HEK293 (cell line): Measurements from ENCODE around the gene OPALIN.

Source experiments
- GFI1B ChIP-seq: fragments of 450-650 bp; formaldehyde crosslinking; IDR thresholded peaks from 2 replicates; pipeline ENCODE4 v1.5.1; 2016; ENCODE audit warnings: missing biosample characterization, missing genetic modification characterization
- HOXD13 ChIP-seq: sonication (generic); formaldehyde crosslinking; IDR thresholded peaks from 2 replicates; pipeline ENCODE4 v1.8.0; 2022; ENCODE audit warnings: missing genetic modification reagents, borderline replicate concordance
- PRDM6 ChIP-seq: fragments of 450-650 bp; formaldehyde crosslinking; IDR thresholded peaks from 2 replicates; pipeline ENCODE4 v1.5.1; 2017; ENCODE audit warnings: missing biosample characterization, missing genetic modification characterization
- SETDB1 ChIP-seq: IDR thresholded peaks from one replicate; pipeline ENCODE4 v1.6.1; 2017; ENCODE audit warnings: mild to moderate bottlenecking, low read length, moderate library complexity, mixed read lengths; ENCODE audit not compliant: insufficient read length
- SP3 ChIP-seq: fragments of 450-650 bp; formaldehyde crosslinking; IDR thresholded peaks from 2 replicates; pipeline ENCODE4 v1.5.1; 2016; ENCODE audit warnings: missing biosample characterization, missing genetic modification characterization
- ZBTB26 ChIP-seq: fragments of 450-650 bp; formaldehyde crosslinking; optimal IDR thresholded peaks from 2 replicates; pipeline ENCODE3; 2016; ENCODE audit warnings: missing biosample characterization, mild to moderate bottlenecking, missing genetic modification characterization
- ZEB2 ChIP-seq: fragments of 450-650 bp; formaldehyde crosslinking; IDR thresholded peaks from 2 replicates; pipeline ENCODE4 v1.5.1; 2016; ENCODE audit warnings: missing biosample characterization, missing genetic modification characterization
- ZIC2 ChIP-seq: fragments of 450-650 bp; formaldehyde crosslinking; IDR thresholded peaks from 2 replicates; pipeline ENCODE4 v1.5.1; 2016; ENCODE audit warnings: missing biosample characterization, missing genetic modification characterization
- ZNF133 ChIP-seq: fragments of 450-650 bp; formaldehyde crosslinking; IDR thresholded peaks from 2 replicates; pipeline ENCODE4 v1.5.1; 2016; ENCODE audit warnings: missing biosample characterization, missing genetic modification characterization
- ZNF24 ChIP-seq: fragments of 450-650 bp; formaldehyde crosslinking; IDR thresholded peaks from 2 replicates; pipeline ENCODE4 v1.5.1; 2016; ENCODE audit warnings: missing biosample characterization, missing genetic modification characterization
- ZNF280C ChIP-seq: fragments of 450-650 bp; formaldehyde crosslinking; IDR thresholded peaks from 2 replicates; pipeline ENCODE4 v1.5.1; 2016; ENCODE audit warnings: missing biosample characterization, missing genetic modification characterization
- ZNF366 ChIP-seq: fragments of 450-650 bp; formaldehyde crosslinking; conservative IDR thresholded peaks from 2 replicates; pipeline ENCODE4 v1.5.1; 2016; ENCODE audit warnings: missing biosample characterization, missing genetic modification characterization
- ZNF37A ChIP-seq: fragments of 450-650 bp; IDR thresholded peaks from 2 replicates; pipeline ENCODE4 v1.5.1; 2018; ENCODE audit warnings: missing biosample characterization, missing genetic modification characterization
- ZNF488 ChIP-seq: fragments of 450-650 bp; formaldehyde crosslinking; IDR thresholded peaks from 2 replicates; pipeline ENCODE4 v1.5.1; 2016; ENCODE audit warnings: missing biosample characterization, missing genetic modification characterization
- ZNF529 ChIP-seq: fragments of 450-650 bp; formaldehyde crosslinking; IDR thresholded peaks from 2 replicates; pipeline ENCODE4 v1.5.1; 2017; ENCODE audit warnings: missing genetic modification characterization, missing biosample characterization; ENCODE audit not compliant: insufficient replicate concordance
- ZNF629 ChIP-seq: fragments of 450-650 bp; formaldehyde crosslinking; IDR thresholded peaks from 2 replicates; pipeline ENCODE4 v1.5.1; 2017; ENCODE audit warnings: missing biosample characterization, missing genetic modification characterization
- ZNF660 ChIP-seq: fragments of 450-650 bp; IDR thresholded peaks from 2 replicates; pipeline ENCODE4 v1.5.1; 2018; ENCODE audit warnings: missing biosample characterization, mild to moderate bottlenecking, missing genetic modification characterization
- ZNF830 ChIP-seq: fragments of 450-650 bp; IDR thresholded peaks from 2 replicates; pipeline ENCODE4 v1.5.0; 2018; ENCODE audit warnings: missing biosample characterization, missing genetic modification characterization, low read depth, mild to moderate bottlenecking, moderate library complexity
- ZSCAN23 ChIP-seq: fragments of 450-650 bp; formaldehyde crosslinking; IDR thresholded peaks from 2 replicates; pipeline ENCODE4 v1.5.1; 2016; ENCODE audit warnings: missing biosample characterization, missing genetic modification characterization
- TF ChIP-seq, protein P1 (sequence below): fragments of 450-650 bp; formaldehyde crosslinking; IDR thresholded peaks from 2 replicates; pipeline ENCODE4 v1.5.1; 2016; ENCODE audit warnings: missing biosample characterization, missing genetic modification characterization
- TF ChIP-seq, protein P2 (sequence below): fragments of 450-650 bp; formaldehyde crosslinking; IDR thresholded peaks from 2 replicates; pipeline ENCODE4 v1.5.1; 2016; ENCODE audit warnings: missing biosample characterization, missing genetic modification characterization
- TF ChIP-seq, protein P3 (sequence below): sonication (generic); formaldehyde crosslinking; IDR thresholded peaks from 2 replicates; pipeline ENCODE4 v1.8.1; 2022; ENCODE audit warnings: mild to moderate bottlenecking, moderate library complexity, missing genetic modification reagents
- TF ChIP-seq, protein P4 (sequence below): fragments of 450-650 bp; formaldehyde crosslinking; IDR thresholded peaks from 2 replicates; pipeline ENCODE4 v1.5.1; 2017; ENCODE audit warnings: missing biosample characterization, missing genetic modification characterization

Gene OPALIN

GRCh38 chr10:96374985-96375830 is 16.4 kb upstream of the OPALIN start (continued):
- no peak for TF ChIP-seq ZNF280C (tag by site-specific recombination)
- TF ChIP-seq PRDM6 (tag by site-specific recombination) = no peak
- no peak for TF ChIP-seq ZNF37A
- no peak for TF ChIP-seq GFI1B
- TF ChIP-seq ZNF660 (tag by site-specific recombination) = peak; percentile 81
- no peak for TF ChIP-seq SETDB1
- TF ChIP-seq, protein P1, sequence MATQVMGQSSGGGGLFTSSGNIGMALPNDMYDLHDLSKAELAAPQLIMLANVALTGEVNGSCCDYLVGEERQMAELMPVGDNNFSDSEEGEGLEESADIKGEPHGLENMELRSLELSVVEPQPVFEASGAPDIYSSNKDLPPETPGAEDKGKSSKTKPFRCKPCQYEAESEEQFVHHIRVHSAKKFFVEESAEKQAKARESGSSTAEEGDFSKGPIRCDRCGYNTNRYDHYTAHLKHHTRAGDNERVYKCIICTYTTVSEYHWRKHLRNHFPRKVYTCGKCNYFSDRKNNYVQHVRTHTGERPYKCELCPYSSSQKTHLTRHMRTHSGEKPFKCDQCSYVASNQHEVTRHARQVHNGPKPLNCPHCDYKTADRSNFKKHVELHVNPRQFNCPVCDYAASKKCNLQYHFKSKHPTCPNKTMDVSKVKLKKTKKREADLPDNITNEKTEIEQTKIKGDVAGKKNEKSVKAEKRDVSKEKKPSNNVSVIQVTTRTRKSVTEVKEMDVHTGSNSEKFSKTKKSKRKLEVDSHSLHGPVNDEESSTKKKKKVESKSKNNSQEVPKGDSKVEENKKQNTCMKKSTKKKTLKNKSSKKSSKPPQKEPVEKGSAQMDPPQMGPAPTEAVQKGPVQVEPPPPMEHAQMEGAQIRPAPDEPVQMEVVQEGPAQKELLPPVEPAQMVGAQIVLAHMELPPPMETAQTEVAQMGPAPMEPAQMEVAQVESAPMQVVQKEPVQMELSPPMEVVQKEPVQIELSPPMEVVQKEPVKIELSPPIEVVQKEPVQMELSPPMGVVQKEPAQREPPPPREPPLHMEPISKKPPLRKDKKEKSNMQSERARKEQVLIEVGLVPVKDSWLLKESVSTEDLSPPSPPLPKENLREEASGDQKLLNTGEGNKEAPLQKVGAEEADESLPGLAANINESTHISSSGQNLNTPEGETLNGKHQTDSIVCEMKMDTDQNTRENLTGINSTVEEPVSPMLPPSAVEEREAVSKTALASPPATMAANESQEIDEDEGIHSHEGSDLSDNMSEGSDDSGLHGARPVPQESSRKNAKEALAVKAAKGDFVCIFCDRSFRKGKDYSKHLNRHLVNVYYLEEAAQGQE (tag by site-specific recombination) = no peak
- TF ChIP-seq, protein P2, sequence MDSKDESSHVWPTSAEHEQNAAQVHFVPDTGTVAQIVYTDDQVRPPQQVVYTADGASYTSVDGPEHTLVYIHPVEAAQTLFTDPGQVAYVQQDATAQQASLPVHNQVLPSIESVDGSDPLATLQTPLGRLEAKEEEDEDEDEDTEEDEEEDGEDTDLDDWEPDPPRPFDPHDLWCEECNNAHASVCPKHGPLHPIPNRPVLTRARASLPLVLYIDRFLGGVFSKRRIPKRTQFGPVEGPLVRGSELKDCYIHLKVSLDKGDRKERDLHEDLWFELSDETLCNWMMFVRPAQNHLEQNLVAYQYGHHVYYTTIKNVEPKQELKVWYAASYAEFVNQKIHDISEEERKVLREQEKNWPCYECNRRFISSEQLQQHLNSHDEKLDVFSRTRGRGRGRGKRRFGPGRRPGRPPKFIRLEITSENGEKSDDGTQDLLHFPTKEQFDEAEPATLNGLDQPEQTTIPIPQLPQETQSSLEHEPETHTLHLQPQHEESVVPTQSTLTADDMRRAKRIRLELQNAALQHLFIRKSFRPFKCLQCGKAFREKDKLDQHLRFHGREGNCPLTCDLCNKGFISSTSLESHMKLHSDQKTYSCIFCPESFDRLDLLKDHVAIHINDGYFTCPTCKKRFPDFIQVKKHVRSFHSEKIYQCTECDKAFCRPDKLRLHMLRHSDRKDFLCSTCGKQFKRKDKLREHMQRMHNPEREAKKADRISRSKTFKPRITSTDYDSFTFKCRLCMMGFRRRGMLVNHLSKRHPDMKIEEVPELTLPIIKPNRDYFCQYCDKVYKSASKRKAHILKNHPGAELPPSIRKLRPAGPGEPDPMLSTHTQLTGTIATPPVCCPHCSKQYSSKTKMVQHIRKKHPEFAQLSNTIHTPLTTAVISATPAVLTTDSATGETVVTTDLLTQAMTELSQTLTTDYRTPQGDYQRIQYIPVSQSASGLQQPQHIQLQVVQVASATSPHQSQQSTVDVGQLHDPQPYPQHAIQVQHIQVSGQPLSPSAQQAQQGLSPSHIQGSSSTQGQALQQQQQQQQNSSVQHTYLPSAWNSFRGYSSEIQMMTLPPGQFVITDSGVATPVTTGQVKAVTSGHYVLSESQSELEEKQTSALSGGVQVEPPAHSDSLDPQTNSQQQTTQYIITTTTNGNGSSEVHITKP (tag by site-specific recombination) = peak; percentile 81
- no peak for TF ChIP-seq ZNF133 (tag by site-specific recombination)
- no peak for TF ChIP-seq ZEB2
- 0 out of 2 replicates have a peak, but pooled peaks have one; percentile 20 for TF ChIP-seq SP3 (tag by site-specific recombination)
- TF ChIP-seq ZIC2 (tag by site-specific recombination) = peak; percentile 98
- TF ChIP-seq, protein P3, sequence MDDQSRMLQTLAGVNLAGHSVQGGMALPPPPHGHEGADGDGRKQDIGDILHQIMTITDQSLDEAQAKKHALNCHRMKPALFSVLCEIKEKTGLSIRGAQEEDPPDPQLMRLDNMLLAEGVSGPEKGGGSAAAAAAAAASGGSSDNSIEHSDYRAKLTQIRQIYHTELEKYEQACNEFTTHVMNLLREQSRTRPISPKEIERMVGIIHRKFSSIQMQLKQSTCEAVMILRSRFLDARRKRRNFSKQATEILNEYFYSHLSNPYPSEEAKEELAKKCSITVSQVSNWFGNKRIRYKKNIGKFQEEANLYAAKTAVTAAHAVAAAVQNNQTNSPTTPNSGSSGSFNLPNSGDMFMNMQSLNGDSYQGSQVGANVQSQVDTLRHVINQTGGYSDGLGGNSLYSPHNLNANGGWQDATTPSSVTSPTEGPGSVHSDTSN (CRISPR knock-in tag) = no peak
- no peak for TF ChIP-seq ZNF24 (tag by site-specific recombination)
- TF ChIP-seq ZSCAN23 (tag by site-specific recombination) = no peak
- TF ChIP-seq, protein P4, sequence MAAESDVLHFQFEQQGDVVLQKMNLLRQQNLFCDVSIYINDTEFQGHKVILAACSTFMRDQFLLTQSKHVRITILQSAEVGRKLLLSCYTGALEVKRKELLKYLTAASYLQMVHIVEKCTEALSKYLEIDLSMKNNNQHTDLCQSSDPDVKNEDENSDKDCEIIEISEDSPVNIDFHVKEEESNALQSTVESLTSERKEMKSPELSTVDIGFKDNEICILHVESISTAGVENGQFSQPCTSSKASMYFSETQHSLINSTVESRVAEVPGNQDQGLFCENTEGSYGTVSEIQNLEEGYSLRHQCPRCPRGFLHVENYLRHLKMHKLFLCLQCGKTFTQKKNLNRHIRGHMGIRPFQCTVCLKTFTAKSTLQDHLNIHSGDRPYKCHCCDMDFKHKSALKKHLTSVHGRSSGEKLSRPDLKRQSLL (tag by site-specific recombination) = peak; percentile 88
- TF ChIP-seq ZNF830 (tag by site-specific recombination) = no peak
- TF ChIP-seq ZNF366 (tag by site-specific recombination) = no peak
- TF ChIP-seq HOXD13 (CRISPR knock-in tag) = no peak
- TF ChIP-seq ZNF529 = no peak
- TF ChIP-seq ZNF488 = no peak
- TF ChIP-seq ZNF629 (tag by site-specific recombination) = peak; percentile 30; the same call in 1 of the 2 replicates
- TF ChIP-seq ZBTB26 = peak; percentile 61
